ENCODE measurements around the gene LNX1.

LNX1 gene

GRCh38 chr4:53562409-53562808 lies 28.9 kb downstream of the LNX1 start:
- no peak for DNase-seq (ENCODE audit: low spot score)
- no peak for TF ChIP-seq CTCF (IDR thresholded peaks at IDR 0.05)
- Histone ChIP-seq H3K27ac (no peak overlapping the region), H3K4me3 (no peak overlapping the region)

DNA sequence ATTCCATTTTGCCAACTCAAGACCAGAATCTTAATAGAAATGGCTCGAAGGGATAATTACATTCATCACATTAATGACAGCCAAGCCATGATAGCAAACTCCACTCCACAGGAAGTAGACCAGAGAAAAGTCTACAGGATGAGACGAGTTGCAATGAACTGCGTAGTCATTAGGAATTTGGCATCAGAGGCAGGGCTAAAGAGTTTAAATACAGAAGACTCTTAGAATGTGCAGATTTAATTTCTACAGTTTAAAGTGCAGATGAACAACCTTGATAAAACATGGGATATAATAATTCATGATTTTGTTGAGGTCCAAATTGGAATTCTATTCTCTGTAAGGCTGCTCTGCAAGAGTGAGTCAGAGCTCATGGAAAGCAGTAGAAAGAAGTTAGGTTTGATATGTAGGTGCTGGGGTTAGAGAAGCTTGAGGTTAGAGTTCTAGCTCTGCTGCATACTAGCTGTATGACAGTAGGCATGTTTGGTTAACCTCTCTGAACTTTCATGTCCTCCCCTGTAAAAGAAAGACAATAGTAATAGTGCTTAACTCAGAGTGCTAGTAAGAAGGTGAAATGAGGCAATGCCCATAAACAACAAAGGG lies 32.2 kb downstream of the LNX1 start:
- Histone ChIP-seq H3K4me3 (no peak overlapping the region), H3K27ac (no peak overlapping the region)
- no peak for DNase-seq (ENCODE audit: low spot score)
- TF ChIP-seq CTCF (IDR thresholded peaks at IDR 0.05) = no peak

GRCh38 chr4:53558065-53558801 lies 33.1 kb downstream of the LNX1 start:
- TF ChIP-seq CTCF (IDR thresholded peaks at IDR 0.05) = no peak
- Histone ChIP-seq H3K27ac (no peak overlapping the region), H3K4me3 (no peak overlapping the region)
- DNase-seq (ENCODE audit: low spot score) = no peak

- no peak for TF ChIP-seq CTCF (IDR thresholded peaks at IDR 0.05)
- H3K4me3 ChIP-seq = no peak overlapping the region
- H3K27ac ChIP-seq = no peak overlapping the region
These were observed 33.6 kb downstream of the LNX1 start for GRCh38 chr4:53557669-53558064.

DNA sequence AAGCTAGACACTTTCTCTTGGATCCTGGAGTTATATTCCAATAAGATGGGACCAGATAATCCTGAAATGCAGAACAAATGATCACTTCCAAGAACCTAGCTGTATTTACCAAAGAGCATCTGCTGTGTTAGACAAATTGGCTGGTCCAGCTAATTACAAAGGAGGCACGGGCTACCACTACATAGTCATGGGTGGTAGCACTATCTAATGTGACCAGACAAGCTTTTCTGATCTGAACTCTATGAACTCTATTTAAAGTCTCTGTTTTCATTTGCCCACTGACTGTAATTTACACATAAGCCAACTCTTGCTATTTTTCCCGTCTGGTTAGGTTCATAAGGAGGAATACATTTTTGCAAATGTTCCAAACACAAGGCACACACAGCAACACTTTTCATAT lies 34.6 kb downstream of the LNX1 start:
- no peak for DNase-seq (ENCODE audit: low spot score)
- TF ChIP-seq CTCF (IDR thresholded peaks at IDR 0.05) = no peak
- Histone ChIP-seq H3K4me3 (no peak overlapping the region), H3K27ac (no peak overlapping the region)

More at GRCh38 chr4:53557669-53558064, 33.6 kb downstream of the LNX1 start:
- DNase-seq (ENCODE audit: low spot score) = no peak

- Histone ChIP-seq H3K4me3 (no peak overlapping the region), H3K27ac (no peak overlapping the region)
- no peak for TF ChIP-seq CTCF (IDR thresholded peaks at IDR 0.05)
- DNase-seq (ENCODE audit: low spot score) = no peak
These were observed 37.6 kb downstream of the LNX1 start for GRCh38 chr4:53553486-53554210.

Measured in coronary artery (tissue), 2 donors.